ENCODE measurements around the gene DSEL. TPM values are rescaled to one million over a fixed set of nuclear protein-coding genes. Genes with fewer than 3 reads are reported as not detected.

The DSEL gene
- total RNA-seq, 2 donors from 2014 or later: 0.72 to 1.6 TPM

DNA sequence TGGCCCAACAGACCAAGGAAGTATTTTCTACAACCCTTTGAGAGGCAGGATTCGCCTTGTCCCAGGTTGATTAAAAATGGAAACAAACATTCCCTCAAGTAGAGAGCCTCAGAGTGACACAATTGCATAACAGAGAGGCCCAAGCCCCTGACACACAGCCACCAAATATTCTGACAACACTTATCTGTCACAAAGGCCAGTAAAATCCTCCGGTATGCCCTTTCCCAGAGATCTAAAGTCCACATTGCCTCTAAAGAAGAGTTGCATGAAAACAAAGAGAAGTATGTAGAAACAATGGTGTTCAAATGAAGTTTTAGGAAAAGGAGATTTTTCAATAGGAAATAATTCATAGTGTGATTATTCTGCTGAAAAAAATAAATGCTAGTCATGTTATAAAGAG is 32.1 kb downstream of the DSEL start:
- Histone ChIP-seq H3K27ac (no peak overlapping the region), H3K9me3 (no peaks in the 10 kb centered on the region), H3K9ac (ENCODE audit: low read depth in 2 of 2, low read length in 2 of 2) (no peak overlapping the region), H3K4me1 (no peaks in the 10 kb centered on the region), H3K36me3 (no peaks in the 10 kb centered on the region), H3K27me3 (no peaks in the 10 kb centered on the region), H3K4me3 (no peak overlapping the region)
- TF ChIP-seq, protein P1, sequence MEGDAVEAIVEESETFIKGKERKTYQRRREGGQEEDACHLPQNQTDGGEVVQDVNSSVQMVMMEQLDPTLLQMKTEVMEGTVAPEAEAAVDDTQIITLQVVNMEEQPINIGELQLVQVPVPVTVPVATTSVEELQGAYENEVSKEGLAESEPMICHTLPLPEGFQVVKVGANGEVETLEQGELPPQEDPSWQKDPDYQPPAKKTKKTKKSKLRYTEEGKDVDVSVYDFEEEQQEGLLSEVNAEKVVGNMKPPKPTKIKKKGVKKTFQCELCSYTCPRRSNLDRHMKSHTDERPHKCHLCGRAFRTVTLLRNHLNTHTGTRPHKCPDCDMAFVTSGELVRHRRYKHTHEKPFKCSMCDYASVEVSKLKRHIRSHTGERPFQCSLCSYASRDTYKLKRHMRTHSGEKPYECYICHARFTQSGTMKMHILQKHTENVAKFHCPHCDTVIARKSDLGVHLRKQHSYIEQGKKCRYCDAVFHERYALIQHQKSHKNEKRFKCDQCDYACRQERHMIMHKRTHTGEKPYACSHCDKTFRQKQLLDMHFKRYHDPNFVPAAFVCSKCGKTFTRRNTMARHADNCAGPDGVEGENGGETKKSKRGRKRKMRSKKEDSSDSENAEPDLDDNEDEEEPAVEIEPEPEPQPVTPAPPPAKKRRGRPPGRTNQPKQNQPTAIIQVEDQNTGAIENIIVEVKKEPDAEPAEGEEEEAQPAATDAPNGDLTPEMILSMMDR (IDR thresholded peaks at IDR 0.05): no peak
- DNase-seq: no peak
- intact Hi-C loops (cut with DNase I): no loop called here

DNA sequence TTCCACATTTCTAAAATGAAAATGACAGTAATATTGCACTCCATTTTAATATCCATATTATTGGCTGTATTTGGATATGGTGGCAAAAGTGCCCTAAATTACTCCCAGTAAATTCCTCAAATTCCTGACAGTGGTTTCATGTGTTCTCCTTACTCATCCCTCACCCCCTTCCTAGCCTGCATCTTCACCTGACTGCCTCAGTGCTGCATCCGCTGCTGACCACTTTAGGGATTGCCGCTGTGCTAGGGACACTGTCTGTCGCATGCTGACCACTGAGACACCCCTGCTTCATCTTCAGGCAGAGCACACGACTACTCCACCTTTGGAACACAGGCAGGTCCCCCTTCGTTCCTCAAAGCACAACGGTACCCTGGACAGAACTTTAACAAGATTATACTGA is 32.6 kb downstream of the DSEL start:
- H3K4me3 ChIP-seq: no peak overlapping the region
- no peak for DNase-seq
- TF ChIP-seq, protein P1 (IDR thresholded peaks at IDR 0.05): no peak
- H3K27ac ChIP-seq: no peak overlapping the region
- H3K36me3 ChIP-seq: no peaks in the 10 kb centered on the region
- intact Hi-C loops (cut with DNase I): no loop called here
- no peaks in the 10 kb centered on the region for H3K4me1 ChIP-seq
- no peaks in the 10 kb centered on the region for H3K9me3 ChIP-seq
- H3K9ac ChIP-seq (ENCODE audit: low read depth in 2 of 2, low read length in 2 of 2): no peak overlapping the region
- no peaks in the 10 kb centered on the region for H3K27me3 ChIP-seq

DNA sequence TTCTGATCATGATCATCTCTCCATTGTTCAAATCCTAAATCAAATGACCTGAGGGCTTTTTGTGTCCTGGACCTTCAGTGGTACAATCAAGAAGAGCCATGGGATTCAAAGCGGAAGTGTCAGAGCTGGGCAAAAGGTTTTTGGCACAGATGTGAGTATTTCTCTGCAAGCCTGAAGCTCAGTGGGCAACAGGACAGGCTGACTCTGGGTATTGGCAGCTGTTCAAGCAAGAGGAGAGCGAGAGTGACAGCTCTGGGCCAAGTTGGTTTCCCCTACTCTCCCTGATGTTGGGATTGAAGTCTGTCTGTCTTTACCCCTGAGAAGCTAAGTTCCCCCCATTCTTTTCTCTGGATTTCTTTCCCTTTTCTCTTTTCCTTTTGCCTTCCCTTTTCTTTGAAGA is 33.3 kb downstream of the DSEL start:
- Histone ChIP-seq H3K27me3 (no peaks in the 10 kb centered on the region), H3K4me1 (no peaks in the 10 kb centered on the region), H3K9ac (ENCODE audit: low read depth in 2 of 2, low read length in 2 of 2) (no peak overlapping the region), H3K36me3 (no peaks in the 10 kb centered on the region), H3K9me3 (no peaks in the 10 kb centered on the region), H3K4me3 (no peak overlapping the region), H3K27ac (no peak overlapping the region)
- TF ChIP-seq, protein P1 (IDR thresholded peaks at IDR 0.05): no peak
- DNase-seq: no peak
- intact Hi-C loops (cut with DNase I): no loop called here

DNA sequence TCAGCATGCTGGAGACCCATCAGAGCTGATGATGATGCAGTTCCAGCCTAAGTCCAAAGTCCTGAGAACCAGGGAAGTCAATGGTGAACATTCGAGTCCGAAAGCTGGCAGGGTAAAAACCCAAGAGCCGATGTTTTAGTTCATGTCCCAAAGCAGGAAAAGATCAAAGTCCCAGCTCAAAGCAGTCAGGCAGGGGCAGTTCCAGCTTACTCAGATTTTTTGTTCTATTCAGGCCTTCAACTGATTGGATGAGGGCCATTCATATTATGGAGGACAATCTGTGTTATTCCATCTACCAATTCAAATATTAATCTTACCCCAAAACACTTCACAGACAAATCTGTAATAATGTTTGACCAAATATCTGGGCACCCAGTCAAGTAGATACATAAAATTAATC is 38.3 kb downstream of the DSEL start:
- H3K27me3 ChIP-seq: no peaks in the 10 kb centered on the region
- H3K27ac ChIP-seq: no peak overlapping the region
- H3K4me1 ChIP-seq: no peaks in the 10 kb centered on the region
- intact Hi-C loops (cut with DNase I): no loop called here
- H3K4me3 ChIP-seq: no peak overlapping the region
- TF ChIP-seq, protein P1 (IDR thresholded peaks at IDR 0.05): no peak
- no peak overlapping the region for H3K9ac ChIP-seq (ENCODE audit: low read depth in 2 of 2, low read length in 2 of 2)
- DNase-seq: no peak
- H3K36me3 ChIP-seq: no peaks in the 10 kb centered on the region
- H3K9me3 ChIP-seq: no peaks in the 10 kb centered on the region

DNA sequence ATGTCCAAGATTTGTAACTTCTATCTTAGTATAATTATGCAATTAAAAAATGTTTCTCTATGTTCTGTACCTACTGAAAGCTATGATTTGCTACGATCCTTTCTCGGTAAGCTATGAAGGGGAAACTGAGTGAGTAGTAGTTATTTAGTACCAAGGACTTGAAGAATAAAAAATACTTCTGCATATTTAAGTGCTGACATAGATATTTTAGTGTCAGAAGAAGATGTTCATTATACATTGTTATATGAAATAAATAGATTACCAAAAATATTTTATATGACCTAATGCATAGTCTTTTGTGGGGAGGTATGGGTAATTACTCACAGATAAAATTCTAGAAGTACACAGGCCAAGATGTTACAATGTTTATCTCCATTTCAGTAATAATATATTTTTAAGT is 39.0 kb downstream of the DSEL start:
- TF ChIP-seq, protein P1 (IDR thresholded peaks at IDR 0.05): no peak
- Histone ChIP-seq H3K36me3 (no peaks in the 10 kb centered on the region), H3K4me3 (no peak overlapping the region), H3K9me3 (no peaks in the 10 kb centered on the region), H3K27ac (no peak overlapping the region), H3K27me3 (no peaks in the 10 kb centered on the region), H3K4me1 (no peaks in the 10 kb centered on the region), H3K9ac (ENCODE audit: low read depth in 2 of 2, low read length in 2 of 2) (no peak overlapping the region)
- intact Hi-C loops (cut with DNase I): no loop called here
- DNase-seq: no peak

DNA sequence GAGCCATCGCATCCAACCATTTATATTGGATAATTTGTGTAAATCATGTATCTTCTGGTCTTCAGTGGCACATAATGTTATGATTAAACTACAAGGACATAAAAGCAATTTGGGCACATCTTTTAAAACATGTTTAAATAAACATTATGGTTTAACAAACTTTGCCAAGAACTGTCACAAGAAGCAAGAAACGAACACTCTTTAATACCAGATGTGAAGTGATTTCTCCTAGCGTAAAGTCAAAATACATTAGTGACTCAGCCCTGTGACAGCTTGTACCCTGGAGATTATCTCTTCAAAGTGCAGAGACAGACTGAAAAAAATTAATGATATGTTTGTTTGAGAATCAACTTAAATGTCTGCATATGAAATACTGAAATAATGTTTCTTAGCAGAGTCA is 39.9 kb downstream of the DSEL start:
- DNase-seq: no peak
- H3K27me3 ChIP-seq: no peaks in the 10 kb centered on the region
- no peak overlapping the region for H3K9ac ChIP-seq (ENCODE audit: low read depth in 2 of 2, low read length in 2 of 2)
- TF ChIP-seq, protein P1 (IDR thresholded peaks at IDR 0.05): no peak
- H3K9me3 ChIP-seq: no peaks in the 10 kb centered on the region
- H3K4me1 ChIP-seq: no peaks in the 10 kb centered on the region
- no peak overlapping the region for H3K4me3 ChIP-seq
- intact Hi-C loops (cut with DNase I): no loop called here
- no peak overlapping the region for H3K27ac ChIP-seq
- no peaks in the 10 kb centered on the region for H3K36me3 ChIP-seq

All from colonic mucosa (tissue), 4 donors.